GM12878 (cell line): ENCODE measurements around the gene SBF2.

Experiments used
- CTCF ChIP-seq, 3 experiments: IDR thresholded peaks in 2 of 3; conservative IDR thresholded peaks in 1 of 3; 2 replicates each; pipeline ENCODE4 v1.5.1; 2011; ENCODE audit warnings: low read depth in 3 of 3, low read length in 3 of 3, mild to moderate bottlenecking in 3 of 3, control low read depth in 2 of 3, moderate library complexity in 2 of 3, inconsistent platforms in 1 of 3, mixed read lengths in 1 of 3; ENCODE audit not compliant: control insufficient read depth in 2 of 3, insufficient read depth in 1 of 3; ENCODE audit errors: extremely low read depth in 1 of 3
- POLR2A ChIP-seq: IDR thresholded peaks from 2 replicates; pipeline ENCODE4 v1.6.1; 2011; ENCODE audit warnings: low read depth, mild to moderate bottlenecking, low read length
- SUPT20H ChIP-seq: IDR thresholded peaks from 2 replicates; pipeline ENCODE4 v1.6.1; 2011; ENCODE audit warnings: low read depth, mild to moderate bottlenecking, low read length, moderate library complexity, borderline replicate concordance; ENCODE audit not compliant: control insufficient read depth

DNA sequence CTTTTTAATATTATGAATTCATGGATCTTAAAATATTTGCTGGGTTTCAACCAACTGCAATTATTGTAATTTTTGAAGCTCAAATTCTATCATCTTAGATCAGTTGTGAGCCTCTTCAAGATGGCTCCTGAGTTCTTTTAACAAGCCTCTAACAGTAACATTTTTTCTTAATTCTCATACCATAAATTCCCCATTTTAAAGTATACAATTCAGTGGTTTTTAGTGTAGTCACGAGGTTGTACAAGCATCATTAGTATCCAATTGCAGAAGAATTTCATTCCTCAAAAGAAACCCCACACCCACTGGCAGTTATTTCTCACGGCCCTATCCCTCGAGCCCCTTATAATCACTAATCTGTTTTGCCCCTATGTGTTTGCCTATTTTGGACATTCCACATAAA is 270.8 kb downstream of the SBF2 start:
- TF ChIP-seq SUPT20H (no peak), POLR2A (no peak), CTCF (IDR thresholded peaks at IDR 0.05 in 2 of 3, conservative IDR thresholded peaks at IDR 0.05 in 1 of 3; ENCODE audit: control insufficient read depth in 2 of 3, extremely low read depth in 1 of 3, insufficient read depth in 1 of 3, low read depth in 3 of 3, low read length in 3 of 3) (no peak)
